B cell (primary cell): ENCODE data around the gene SNX12. TPM values are rescaled to one million over a fixed set of nuclear protein-coding genes. Genes with fewer than 3 reads are reported as not detected.

Experiments used
- ATAC-seq: fragments of 200-7000 bp; cut with Tn5 transposase; one replicate; pipeline ENCODE4 v1.10.0; 2021; ENCODE audit warnings: low read depth, mild to moderate bottlenecking, moderate number of reproducible peaks, moderate library complexity
- CTCF ChIA-PET: fragments of 350-600 bp; sonication (Branson Sonifier 250); formaldehyde crosslinking; loops from one replicate; lab custom pipeline; 2021; ENCODE audit warnings: antibody characterized with exemption, inconsistent platforms; lab: Charles Lee
- POLR2A ChIA-PET: fragments of 350-600 bp; sonication (Branson Sonifier 250); formaldehyde crosslinking; loops from one replicate; lab custom pipeline; 2021; ENCODE audit warnings: antibody characterized with exemption; lab: Charles Lee
- DNase-seq: peaks from one replicate; pipeline ENCODE4 v3.0.0; 2013
- H2AFZ ChIP-seq: 2 replicates; pipeline ENCODE4 v1.6.1; 2012; ENCODE audit warnings: mild to moderate bottlenecking, low read depth, low read length; ENCODE audit not compliant: insufficient read depth, poor library complexity, severe bottlenecking
- H3K27ac ChIP-seq, 2 donors: 1 replicate in 1 of 2; 2 replicates in 1 of 2; pipeline ENCODE4 v1.5.1; 2012 to 2013; ENCODE audit warnings: low read length in 2 of 2, mild to moderate bottlenecking in 2 of 2, moderate library complexity in 1 of 2
- H3K27me3 ChIP-seq, 4 experiments: fragments of 200-600 bp in 1 of 4; sonication (generic) in 1 of 4; replicated peaks in 1 of 4; 1 replicate in 2 of 4; 2 replicates in 2 of 4; pipeline versions ENCODE4 v1.6.1 to v1.7.0; 2013 to 2016; ENCODE audit warnings: low read length in 3 of 4, mild to moderate bottlenecking in 2 of 4, mixed read lengths in 1 of 4, moderate library complexity in 1 of 4; ENCODE audit not compliant: insufficient read depth in 4 of 4, control insufficient read depth in 3 of 4; ENCODE audit errors: control extremely low read depth in 1 of 4
- H3K36me3 ChIP-seq, 2 experiments: replicated peaks in 1 of 2; 1 replicate in 1 of 2; 2 replicates in 1 of 2; pipeline versions ENCODE4 v1.6.1 to v1.7.1; 2013; ENCODE audit warnings: low read length in 1 of 2; ENCODE audit not compliant: insufficient read depth in 2 of 2, control insufficient read depth in 1 of 2; ENCODE audit errors: control extremely low read depth in 1 of 2, extremely low read depth in 1 of 2
- H3K4me1 ChIP-seq, 2 donors: fragments of 200-600 bp in 1 of 2; sonication (generic) in 1 of 2; 1 replicate in 1 of 2; 2 replicates in 1 of 2; pipeline versions ENCODE4 v1.5.1 to v1.6.1; 2013 to 2017; ENCODE audit warnings: low read length in 2 of 2; ENCODE audit not compliant: control insufficient read depth in 2 of 2, insufficient read depth in 2 of 2
- H3K4me2 ChIP-seq: replicated peaks from 2 replicates; pipeline ENCODE3; 2012; ENCODE audit warnings: mild to moderate bottlenecking, low read depth, low read length; ENCODE audit not compliant: poor library complexity, severe bottlenecking
- H3K4me3 ChIP-seq, 5 experiments: fragments of 200-600 bp in 1 of 5; sonication (generic) in 1 of 5; 1 replicate in 3 of 5; 2 replicates in 2 of 5; pipeline versions ENCODE4 v1.5.1 to v1.7.0; 2011 to 2016; ENCODE audit warnings: low read length in 4 of 5, mild to moderate bottlenecking in 4 of 5, low read depth in 2 of 5, control low read depth in 1 of 5, moderate library complexity in 1 of 5; ENCODE audit not compliant: insufficient read depth in 1 of 5; ENCODE audit errors: control extremely low read depth in 1 of 5, extremely low read depth in 1 of 5
- H3K79me2 ChIP-seq: fragments of 200-600 bp; sonication (generic); one replicate; pipeline ENCODE4 v1.6.0; 2016; ENCODE audit warnings: low read length; ENCODE audit not compliant: control insufficient read depth, insufficient read depth
- H3K9ac ChIP-seq: fragments of 200-600 bp; sonication (generic); 2 replicates; pipeline ENCODE4 v1.6.1; 2017; ENCODE audit warnings: mild to moderate bottlenecking, low read length, moderate library complexity
- H3K9me3 ChIP-seq, 3 donors: one replicate each; pipeline versions ENCODE4 v1.6.1 to v1.7.1; 2013; ENCODE audit warnings: low read length in 2 of 3; ENCODE audit not compliant: control insufficient read depth in 2 of 3, insufficient read depth in 1 of 3; ENCODE audit errors: control extremely low read depth in 1 of 3
- H4K20me1 ChIP-seq: 2 replicates; pipeline ENCODE4 v1.6.0; 2012; ENCODE audit warnings: mild to moderate bottlenecking, low read length; ENCODE audit not compliant: insufficient read depth, control insufficient read depth, poor library complexity, severe bottlenecking
- H3K27ac Mint-ChIP-seq: one replicate; pipeline ENCODE4 v1.8.0; 2021; ENCODE audit warnings: mixed read lengths
- H3K27me3 Mint-ChIP-seq: one replicate; pipeline ENCODE4 v1.8.0; 2021; ENCODE audit warnings: mixed read lengths
- H3K4me1 Mint-ChIP-seq: one replicate; pipeline ENCODE4 v1.8.0; 2021; ENCODE audit warnings: mixed read lengths
- H3K4me3 Mint-ChIP-seq: one replicate; pipeline ENCODE4 v1.8.0; 2021; ENCODE audit warnings: mixed read lengths
- H3K9me3 Mint-ChIP-seq: one replicate; pipeline ENCODE4 v1.8.0; 2022; ENCODE audit warnings: mixed read lengths; ENCODE audit not compliant: insufficient read depth
- CTCF ChIP-seq: fragments of 200-600 bp; IDR thresholded peaks from one replicate; pipeline ENCODE4 v1.8.0; 2022; ENCODE audit warnings: antibody characterized with exemption, mild to moderate bottlenecking
- EZH2 ChIP-seq: IDR thresholded peaks from 2 replicates; pipeline ENCODE4 v1.6.1; 2012; ENCODE audit warnings: borderline replicate concordance, low read depth, mild to moderate bottlenecking, moderate library complexity, low read length; ENCODE audit not compliant: insufficient read depth, poor library complexity, severe bottlenecking
- WGBS: methylation state at CpG from one replicate; pipeline ENCODE4 v1.1.5; 2013; ENCODE audit warnings: missing lambda C conversion rate; ENCODE audit not compliant: insufficient coverage; 5-methylcytosine and 5-hydroxymethylcytosine counted together
- intact Hi-C: fragments of 100-400 bp; cut with micrococcal nuclease; formaldehyde crosslinking; loops from one replicate; pipeline ENCODE4 v1.10.0; 2022
- polyA minus RNA-seq: library from RNA; depleted of rRNA, polyadenylated mRNA; stranded (reverse); fragments of >200 nt; gene quantifications from 2 replicates; pipeline ENCODE4 v1.2.3, GENCODE V29; 2012
- polyA plus RNA-seq: library from polyadenylated mRNA; depleted of rRNA; stranded (reverse); fragments of >200 nt; gene quantifications from 2 replicates; pipeline ENCODE4 v1.2.3, GENCODE V29; 2012
- total RNA-seq, 2 donors: library from RNA; stranded (reverse); fragments of 120-200 nt in 1 of 2; gene quantifications; 1 replicate in 1 of 2; 2 replicates in 1 of 2; pipeline versions ENCODE4 v1.2.3 to v1.2.4, GENCODE V29; 2013 to 2022

Gene SNX12
- total RNA-seq, result 32.6 and 42.9 TPM in 2 replicates
- total RNA-seq (2013), result 28.2 TPM
- 10.5 and 11.5 TPM in 2 replicates for polyA plus RNA-seq
- 19.5 and 22.0 TPM in 2 replicates for polyA minus RNA-seq

DNA sequence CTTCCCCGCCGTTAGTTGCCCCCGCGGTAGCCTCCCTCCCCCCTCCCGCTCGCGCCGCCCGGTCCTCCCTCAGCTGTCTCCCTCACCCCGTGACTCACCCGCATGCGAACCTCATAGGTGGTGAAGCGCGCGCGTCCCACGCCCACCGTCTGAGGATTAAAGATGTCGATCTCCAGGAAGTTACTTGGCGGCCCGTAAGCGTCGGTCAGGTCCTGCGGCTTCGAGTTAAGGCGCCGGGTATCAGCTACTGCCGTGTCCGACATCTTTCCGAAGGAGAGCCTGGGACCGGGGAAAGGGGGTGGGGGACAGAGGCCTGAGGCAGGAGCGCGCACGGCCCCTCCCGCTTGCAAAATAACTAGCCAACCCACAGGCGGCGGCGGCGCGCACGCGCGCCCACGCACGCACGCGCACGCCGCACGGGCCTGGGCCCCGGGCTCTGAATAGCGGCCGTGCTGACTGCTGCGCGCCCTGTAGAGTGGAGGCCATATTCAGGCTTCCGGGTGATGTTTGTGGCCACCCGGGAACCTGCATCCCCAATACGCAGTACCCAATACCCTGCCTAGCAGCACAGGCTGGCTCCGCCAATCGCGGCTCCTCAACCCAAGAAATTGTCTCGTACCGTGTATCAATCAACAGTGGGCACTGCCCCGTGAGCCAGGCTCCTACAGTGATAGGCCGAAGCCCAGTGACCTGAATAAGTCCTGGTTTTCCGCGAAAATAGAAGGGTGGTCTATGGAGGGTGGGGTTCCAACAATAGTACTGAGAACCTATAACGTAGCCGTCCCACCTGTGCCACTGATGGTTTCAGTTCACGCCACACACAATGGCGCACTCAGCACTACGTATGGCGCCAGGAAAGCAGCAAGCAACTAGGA, at the start of gene SNX12:
Gene SNX12 (minus strand): TSS at position 291 of the 875 bp plus-strand sequence. CDS start 28 bp downstream, at position 263.
- Mint-ChIP-seq H3K4me3 (peak within 1 kb of the TSS; percentile 96), H3K27me3 (no peaks in the 10 kb centered on the region), H3K27ac (peak within 1 kb of the TSS; percentile 96), H3K4me1 (peaks cover 17% of the 10 kb centered on the region), H3K9me3 (no peaks in the 10 kb centered on the region)
- Histone ChIP-seq H3K9ac (peak within 1 kb of the TSS; percentile 68), H2AFZ (peak within 1 kb of the TSS; percentile 89), H3K79me2 (peaks cover 23% of the 10 kb centered on the region), H4K20me1 (no peaks in the 10 kb centered on the region), H3K4me3 (peak within 1 kb of the TSS; percentile 74 to 79 (median 76)), H3K27ac (peak within 1 kb of the TSS; percentile 74 to 85), H3K4me1 (peaks cover 0 to 12% of the 10 kb centered on the region in 2 donors), H3K4me2 (peak within 1 kb of the TSS; percentile 74), H3K36me3 (no peaks in the 10 kb centered on the region), H3K9me3 (no peaks in the 10 kb centered on the region), H3K27me3 (no peaks in the 10 kb centered on the region)
- DNase-seq (peak; percentile 93), ATAC-seq (peak; percentile 93)
- CTCF ChIA-PET, result interaction anchor here (1.1 kb wide), 1 partner anchor 113 kb away, joined by 4 read pairs; no protein-coding TSS in a partner anchor
- TF ChIP-seq EZH2 (no peak), CTCF (no peak)
- POLR2A ChIA-PET, result interaction anchor here (0.6 to 1.4 kb wide), 4 partner anchors 13 to 136 kb away, joined by 3 to 13 read pairs (median 5); no protein-coding TSS in a partner anchor
- WGBS, result 3% methylated on average over 32 of the region's 73 CpGs
- intact Hi-C loops, result loop anchor here (1.0 to 10.0 kb wide), 7 partner anchors 27 to 613 kb away; partner anchors contain the start of genes FOXO4, NONO and ZMYM3
